GM21381 (cell line): ENCODE results near the gene CTNNBL1.

Experiments used
- ATAC-seq: cut with Tn5 transposase; IDR thresholded peaks from one replicate; pipeline ENCODE4 v1.9.1; 2021; ENCODE audit warnings: mild to moderate bottlenecking, moderate library complexity; ENCODE audit not compliant: unreplicated experiment

CTNNBL1 gene

GRCh38 chr20:37895166-37895565, 201.3 kb downstream of the CTNNBL1 start:
- no peak for ATAC-seq

GRCh38 chr20:37896932-37897548, 203.2 kb downstream of the CTNNBL1 start:
- no peak for ATAC-seq

DNA sequence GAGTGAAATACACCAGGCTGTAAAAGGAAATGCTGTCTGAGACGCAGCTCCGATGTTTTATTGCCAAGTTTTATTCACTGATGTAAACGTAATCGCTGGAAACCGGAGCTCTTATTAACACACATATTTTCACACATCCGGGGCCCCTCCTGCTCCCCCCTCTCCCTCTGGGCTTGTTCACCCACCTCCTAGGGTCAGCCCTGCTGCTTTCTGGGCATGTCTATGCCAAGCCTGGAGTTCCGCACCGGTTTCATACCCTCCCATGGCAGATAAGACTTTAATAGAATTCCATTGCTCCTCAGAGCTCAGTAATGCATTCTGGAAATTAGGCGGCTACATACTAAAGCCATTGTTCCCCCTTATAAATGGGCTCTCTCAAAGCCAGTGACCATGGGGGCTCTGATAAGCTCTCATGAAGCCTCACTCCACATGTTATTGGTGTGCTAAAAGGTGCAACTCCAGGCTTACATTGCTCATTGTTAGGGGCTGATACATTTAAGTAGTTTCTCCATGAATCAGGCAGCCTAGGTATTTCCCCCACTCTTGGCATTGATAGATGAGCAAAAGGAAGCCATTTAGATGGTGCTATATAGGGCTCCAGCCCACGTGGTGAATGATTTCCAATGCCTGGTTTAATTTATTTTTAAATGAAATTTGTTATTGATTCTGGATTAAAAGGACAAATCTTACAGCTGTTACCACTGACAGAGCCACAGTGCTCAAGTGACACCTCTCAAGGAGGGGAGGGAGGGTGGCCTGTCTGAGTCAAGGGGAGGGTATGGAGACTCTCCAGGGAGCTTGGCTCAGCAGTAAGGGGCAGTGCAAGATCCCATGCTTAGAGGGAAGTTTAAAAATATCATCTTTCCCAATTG, 204.6 kb downstream of the CTNNBL1 start:
- ATAC-seq, result no peak

DNA sequence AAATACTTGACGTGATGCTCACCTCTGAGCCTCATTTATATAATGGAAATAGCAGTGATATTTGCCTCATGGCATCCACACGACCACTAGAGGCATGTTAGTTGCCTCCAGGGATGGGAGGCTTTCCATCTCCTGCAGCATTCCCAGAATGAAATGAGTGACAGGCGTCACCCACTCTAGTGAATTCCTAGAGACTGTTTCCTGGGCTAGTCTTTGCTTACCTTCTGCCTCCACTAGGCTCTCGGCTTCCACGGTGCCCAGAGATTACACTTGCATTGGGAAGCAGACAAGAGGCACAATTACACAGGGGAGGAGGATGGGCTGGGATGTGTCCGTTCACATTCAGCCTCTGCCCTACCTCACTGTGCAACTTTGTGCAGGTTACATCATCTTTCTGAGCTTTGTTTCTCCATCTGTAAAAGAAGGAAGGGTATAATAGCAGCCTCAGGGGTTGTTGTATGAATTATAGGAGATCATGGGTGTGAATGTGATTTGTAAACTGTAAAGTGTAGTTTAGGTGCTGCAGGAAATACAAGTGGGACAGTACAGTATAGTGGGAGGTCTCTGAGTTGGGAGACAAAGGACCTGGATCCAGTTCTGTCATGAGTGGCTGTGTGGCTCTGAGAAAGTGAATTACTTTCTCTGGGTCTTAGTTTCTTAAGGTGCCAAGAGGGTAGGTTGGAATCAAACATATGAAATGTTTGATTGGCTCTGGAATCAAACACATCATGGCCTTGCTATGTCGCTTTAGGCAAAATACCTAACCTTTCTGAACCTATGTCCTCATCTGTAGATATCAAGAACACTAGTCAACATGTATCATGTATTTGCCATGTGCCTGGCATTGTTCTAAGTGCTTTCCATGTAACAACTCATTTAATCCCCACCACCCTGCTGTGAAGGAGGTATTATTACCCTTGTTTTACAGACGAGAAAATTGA, 205.5 kb downstream of the CTNNBL1 start:
- no peak for ATAC-seq

DNA sequence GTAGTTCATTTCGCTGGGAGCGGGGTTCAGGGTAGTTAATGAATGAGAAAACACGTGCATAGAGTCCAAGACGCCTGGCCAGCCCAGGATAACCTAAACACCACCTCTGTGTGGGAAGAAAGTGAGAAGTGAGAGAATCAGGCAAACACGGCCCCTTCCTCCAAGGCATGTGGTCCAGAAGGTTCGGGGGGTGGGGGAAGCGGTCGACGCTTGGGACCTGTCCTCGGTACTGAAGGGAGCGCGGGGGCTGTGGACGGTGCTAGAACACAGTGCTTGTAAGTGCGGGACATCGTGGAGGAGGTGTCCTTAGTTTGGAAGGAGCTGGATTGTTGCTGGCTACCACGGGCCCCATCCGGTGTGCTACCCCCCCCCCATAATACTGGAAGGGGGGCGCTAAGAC, 207.4 kb downstream of the CTNNBL1 start:
- ATAC-seq, result no peak

- ATAC-seq, result no peak
These were observed 208.0 kb downstream of the CTNNBL1 start for GRCh38 chr20:37901654-37902503.

- ATAC-seq, result no peak
These were observed 208.9 kb downstream of the CTNNBL1 start, which contains the start of gene VSTM2L for GRCh38 chr20:37902504-37903313. TSS of gene VSTM2L (plus strand) at chr20:37903127. CDS start at chr20:37903351, 224 bp downstream.

- ATAC-seq, result no peak
These were observed 209.6 kb downstream of the CTNNBL1 start for GRCh38 chr20:37903317-37904007.

GRCh38 chr20:37904008-37904642, 210.3 kb downstream of the CTNNBL1 start:
- no peak for ATAC-seq

DNA sequence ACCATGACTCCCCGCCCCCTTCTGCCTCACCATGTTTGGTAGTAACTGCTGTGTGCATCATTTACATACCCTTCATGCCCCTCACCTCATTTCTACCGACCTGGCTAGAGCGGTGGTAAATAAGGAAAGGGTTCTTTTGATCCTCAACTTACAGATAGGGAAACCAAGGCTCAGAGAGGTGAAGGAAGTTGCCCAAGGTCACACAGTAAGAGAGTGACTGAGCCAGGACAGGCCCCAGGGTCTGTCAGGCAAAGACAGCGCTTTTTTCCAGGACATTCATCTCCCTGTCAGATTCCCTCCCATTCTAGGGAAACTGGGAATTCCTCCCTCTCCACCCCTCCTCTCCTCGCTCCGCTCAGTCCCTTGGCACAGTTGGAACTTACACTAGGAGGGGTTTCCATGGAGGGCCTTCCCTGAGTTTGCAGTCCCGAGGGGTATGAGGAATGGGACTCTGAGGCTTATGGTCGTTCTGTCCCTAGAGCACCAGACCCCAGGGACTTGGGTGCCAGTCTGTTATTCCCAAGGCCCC, 211.1 kb downstream of the CTNNBL1 start:
- no peak for ATAC-seq

- ATAC-seq, result no peak
These were observed 212.1 kb downstream of the CTNNBL1 start for GRCh38 chr20:37905671-37906613.

- no peak for ATAC-seq
These were observed 213.5 kb downstream of the CTNNBL1 start for GRCh38 chr20:37907330-37907676.

- ATAC-seq, result no peak
These were observed 214.0 kb downstream of the CTNNBL1 start for GRCh38 chr20:37907677-37908401.

GRCh38 chr20:37911261-37911660, 217.4 kb downstream of the CTNNBL1 start:
- ATAC-seq, result no peak

- ATAC-seq, result no peak
These were observed 218.0 kb downstream of the CTNNBL1 start for GRCh38 chr20:37911838-37912281.

DNA sequence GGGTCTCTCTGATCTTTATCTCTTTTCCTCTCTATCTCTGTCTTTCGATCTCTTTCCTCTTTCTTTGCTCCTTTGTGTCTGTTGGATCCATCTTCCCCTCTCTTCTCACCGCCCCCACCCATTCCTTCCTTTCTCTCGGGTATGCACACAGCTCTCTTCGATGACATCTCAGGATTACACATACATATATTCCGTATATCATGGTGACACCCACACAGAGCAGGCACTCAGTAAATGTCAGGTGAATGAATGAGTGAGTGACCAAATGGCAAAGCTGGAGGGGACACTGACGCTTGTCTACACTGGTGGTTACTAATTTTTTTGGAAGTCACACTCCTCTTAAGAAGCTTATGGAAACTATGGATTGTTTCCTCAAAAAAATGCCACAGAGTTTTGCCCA, 219.0 kb downstream of the CTNNBL1 start:
- ATAC-seq, result no peak
